Activated CD8-positive, alpha-beta memory T cell treated with anti-CD3 and anti-CD28 coated beads for 48 hours (primary cell): ENCODE measurements around the gene TAF8.

Source experiments
- DNase-seq, 3 experiments: peaks; one replicate each; pipeline ENCODE4 v3.0.0-alpha.2; 2020; ENCODE audit warnings: low read depth in 2 of 3, low spot score in 2 of 3

The TAF8 gene

DNA sequence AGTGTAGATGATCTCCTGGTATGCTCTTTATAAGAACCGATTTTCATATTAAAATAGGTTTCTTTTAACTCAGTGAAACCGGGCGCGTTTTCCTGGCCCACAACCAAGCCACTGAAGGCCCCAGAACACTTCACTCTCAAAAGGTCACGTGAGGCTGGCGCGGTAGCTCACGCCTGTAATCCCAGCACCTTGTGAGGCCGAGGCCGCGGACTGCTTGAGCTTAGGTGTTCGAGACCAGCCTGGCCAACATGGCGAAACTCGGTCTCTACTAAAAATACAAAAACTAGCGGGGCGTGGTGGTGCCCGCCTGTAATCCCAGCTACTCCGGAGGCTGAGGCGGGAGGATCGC, 402 bp upstream of the TAF8 start:
- no peak for DNase-seq

DNA sequence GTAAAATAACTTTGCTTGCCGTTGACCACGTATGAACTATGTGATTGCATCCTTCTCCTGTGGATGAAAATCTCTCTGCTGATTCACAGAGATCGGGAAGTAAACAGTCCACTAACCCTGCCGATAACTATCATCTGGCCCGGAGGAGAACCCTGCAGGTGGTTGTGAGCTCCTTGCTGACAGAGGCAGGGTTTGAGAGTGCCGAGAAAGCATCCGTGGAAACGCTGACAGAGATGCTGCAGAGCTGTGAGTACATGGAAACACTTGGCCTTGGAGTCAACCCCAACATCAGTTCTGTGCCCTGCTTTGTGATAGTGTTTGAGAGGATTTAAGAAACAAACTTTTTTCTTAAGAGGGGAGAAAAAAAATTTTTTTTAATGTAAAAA, 937 bp downstream of the TAF8 start:
- DNase-seq = no peak

DNA sequence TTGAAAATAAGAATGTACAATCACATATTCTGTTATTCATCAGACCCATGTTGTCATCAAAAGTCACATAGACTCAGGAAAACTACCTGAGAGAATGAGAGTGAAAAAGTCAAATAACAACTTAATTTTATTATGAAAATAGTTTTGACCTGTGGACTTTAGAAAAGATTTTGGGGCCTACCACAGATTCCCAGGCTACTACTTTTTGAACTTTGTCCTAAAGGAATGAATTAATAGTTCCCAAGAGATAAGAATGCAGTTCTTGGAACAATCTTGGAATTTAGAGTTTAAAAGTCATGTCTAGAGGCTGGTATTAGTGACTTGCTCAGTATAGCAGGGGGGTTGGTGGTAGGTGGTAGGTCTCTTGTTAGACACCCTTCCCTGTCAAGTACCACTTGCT, 3.3 kb downstream of the TAF8 start:
- no peak for DNase-seq

DNA sequence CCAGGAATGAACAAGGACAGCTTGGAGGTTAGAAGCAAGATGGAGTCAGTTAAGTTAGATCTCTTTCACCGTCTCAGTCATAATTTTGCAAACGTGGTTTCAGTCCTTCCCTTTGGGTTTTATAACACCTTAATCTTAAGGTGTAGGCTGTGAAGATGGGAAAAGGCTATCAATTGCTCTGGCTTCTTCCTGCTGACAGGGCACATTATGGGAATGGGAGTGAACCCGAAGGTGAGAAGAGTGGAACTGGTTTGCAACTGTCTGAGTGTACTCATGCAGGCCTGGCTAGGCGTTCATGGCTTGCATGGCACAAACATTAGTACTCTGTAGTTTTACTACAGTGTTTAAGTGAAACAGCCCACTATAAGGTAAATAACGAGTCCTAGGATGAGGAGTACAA, 9.4 kb downstream of the TAF8 start:
- DNase-seq = no peak

DNA sequence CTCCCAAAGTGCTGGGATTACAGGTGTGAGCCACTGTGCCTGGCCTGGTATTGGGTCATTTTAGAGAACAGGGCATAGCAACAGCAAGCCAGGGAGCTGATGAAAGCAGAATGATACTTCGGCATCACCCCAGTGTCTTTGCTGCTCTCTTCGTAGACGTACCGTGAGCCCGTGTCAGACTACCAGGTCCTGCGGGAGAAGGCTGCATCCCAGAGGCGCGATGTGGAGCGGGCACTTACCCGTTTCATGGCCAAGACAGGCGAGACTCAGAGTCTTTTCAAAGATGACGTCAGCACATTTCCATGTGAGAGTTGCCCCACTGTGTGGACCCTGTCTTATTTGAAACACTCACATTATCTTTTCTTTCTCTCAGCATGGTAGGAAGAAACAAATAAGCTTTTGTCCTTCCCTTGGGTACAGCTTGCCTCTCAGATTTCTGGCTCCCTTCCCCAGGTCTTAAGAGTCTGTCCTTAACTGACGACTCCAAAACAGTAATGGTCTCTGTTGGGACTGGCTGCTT, 15.9 kb downstream of the TAF8 start:
- no peak for DNase-seq

DNA sequence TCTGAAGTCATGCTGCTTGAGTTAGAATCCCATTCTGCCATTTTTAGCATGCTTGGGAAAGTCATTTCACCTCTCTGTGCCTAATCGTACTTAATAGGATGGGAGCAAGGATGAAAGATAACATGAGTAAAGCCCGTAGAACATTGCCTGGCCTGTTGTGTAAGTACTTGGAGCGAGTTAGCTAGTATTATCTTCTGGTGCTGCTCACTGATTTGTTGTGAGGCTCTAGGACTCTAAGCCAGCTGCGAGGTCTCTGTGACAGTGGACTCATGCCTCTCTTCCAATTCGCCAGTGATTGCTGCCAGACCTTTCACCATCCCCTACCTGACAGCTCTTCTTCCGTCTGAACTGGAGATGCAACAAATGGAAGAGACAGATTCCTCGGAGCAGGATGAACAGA, 17.8 kb downstream of the TAF8 start:
- no peak for DNase-seq

DNA sequence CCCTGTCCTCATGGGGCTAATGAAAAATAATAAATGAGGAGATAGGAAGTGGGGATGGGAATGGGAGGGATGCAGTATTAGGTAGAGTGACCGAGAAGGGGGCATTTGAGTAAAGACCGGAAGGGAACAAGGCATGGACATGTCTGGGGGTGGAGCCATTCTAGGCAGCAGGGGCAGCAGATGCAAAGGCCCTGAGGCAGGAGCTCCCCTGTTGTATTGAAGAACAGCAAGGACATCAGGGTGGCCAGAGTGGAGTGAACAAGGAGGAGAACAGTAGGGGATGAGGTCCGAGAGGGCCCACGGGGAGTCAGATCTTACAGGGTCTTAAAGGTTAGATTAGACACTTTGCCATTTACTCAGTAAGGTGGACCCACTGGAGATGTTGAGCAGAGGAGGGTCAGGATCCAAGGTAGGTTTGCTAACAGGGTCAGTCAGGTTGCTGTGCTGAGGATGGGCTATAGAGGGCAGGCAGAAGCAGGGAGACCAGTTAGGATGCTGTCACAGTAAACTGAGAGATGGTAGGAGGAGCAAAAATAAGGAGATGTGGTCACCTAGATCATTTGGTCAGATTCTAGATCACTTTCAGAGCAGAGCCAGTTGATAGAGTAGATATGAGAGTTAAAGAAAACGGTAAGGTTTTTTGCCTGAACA, 18.7 kb downstream of the TAF8 start:
- DNase-seq = no peak

DNA sequence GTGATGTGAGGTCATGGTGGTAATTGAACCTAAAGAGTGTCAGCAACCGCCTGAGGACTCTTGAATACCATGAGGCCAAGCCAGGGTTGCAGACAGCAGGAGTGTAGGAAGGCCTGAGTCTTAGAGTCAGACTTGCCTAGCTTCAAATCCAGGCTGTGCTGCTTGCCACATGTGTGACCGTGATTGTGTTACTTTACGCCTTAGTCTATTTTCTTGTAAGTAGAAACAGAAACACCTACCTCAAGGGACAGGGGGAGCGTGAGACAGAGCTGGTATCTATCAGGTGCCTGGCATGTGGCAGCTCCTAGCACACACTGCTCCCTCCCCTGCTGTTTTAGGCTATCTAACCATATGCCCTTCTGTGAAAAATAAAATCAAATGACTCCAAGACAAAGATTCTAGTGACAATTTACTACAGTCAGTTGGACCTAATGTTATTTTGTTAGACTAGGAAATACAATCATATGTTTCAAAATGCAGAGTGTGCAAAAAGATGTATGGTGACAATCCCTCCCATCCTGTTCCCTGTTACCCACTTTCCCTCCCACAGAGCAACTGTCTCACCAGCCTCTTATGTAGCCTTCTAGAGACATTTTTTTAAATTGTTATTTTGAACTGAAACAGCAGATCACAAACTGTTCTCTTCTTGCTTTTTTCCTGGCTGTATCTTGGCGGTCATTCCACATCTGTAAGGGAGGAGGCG, 21.7 kb downstream of the TAF8 start:
- DNase-seq = no peak

DNA sequence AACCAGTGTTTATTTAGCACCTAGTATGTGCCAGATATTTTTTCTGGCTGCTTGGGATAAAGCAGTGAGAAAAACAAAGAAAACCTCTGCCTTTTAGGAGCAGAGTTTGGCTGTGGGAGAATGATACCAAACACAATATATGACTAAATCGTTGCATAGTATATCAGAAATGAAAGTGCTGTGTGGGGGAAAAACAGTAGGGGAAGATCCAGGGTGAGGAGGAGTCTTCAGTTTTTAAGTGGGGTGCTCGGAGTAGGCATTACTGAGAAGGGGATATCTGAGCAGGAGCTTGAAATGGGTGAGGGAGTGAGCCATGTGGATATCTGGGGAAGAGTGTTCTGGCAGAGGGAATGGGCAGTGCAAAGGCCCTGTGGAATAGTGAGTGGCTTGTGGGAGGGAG, 23.0 kb downstream of the TAF8 start:
- no peak for DNase-seq

DNA sequence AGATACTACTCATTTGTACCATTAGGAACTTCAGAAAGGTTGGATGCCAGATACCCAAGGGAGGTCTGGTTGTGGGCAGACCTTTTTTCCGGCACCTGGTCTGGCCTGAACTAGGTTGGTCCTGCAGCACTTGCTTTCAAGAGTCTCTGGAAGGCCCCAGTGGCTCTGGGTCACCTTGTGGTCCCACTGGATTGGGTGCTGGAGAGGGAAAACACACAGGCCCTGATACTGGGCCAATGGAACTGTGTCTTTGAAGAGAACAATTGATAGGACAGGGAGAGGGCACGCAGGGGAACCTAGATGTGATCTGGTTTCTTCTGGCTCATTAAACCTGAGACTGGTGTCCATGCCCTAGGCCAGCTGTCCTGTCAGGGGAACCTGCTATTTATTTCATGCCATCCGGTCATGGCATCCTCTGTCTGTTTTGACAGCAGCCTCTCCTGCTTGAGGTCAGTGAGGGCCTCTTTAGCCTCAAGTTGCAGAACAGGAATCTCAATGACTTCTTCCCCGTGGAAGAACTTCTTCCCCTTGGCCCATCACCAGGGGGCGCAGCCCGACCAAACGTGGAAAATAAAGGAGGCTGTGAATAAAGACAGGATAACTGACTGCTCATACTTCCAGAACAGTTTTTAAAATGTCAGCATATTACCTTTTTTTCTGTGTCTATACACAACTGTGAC, 25.0 kb downstream of the TAF8 start:
- peak in 1 of 3 experiments; percentile 51 for DNase-seq

DNA sequence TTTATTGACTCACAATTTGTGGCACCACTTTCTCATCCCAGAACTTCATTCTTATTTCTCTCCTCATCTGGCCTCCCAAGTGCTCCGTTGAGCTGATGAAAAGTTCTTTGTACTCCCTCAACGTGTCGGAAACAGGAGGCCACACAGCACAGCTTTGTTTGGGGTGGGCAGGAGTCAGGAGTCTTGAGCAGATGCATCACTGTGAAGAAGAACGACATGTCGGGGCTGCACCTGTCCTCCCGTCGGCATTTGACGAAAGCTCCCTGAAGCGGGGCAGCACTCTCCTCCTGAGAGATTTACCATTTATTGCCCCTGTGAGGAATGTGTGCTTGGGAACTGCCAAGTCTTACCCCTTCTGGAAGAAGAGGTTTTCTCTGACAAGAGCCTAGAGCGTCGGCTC, 28.1 kb downstream of the TAF8 start:
- no peak for DNase-seq

DNA sequence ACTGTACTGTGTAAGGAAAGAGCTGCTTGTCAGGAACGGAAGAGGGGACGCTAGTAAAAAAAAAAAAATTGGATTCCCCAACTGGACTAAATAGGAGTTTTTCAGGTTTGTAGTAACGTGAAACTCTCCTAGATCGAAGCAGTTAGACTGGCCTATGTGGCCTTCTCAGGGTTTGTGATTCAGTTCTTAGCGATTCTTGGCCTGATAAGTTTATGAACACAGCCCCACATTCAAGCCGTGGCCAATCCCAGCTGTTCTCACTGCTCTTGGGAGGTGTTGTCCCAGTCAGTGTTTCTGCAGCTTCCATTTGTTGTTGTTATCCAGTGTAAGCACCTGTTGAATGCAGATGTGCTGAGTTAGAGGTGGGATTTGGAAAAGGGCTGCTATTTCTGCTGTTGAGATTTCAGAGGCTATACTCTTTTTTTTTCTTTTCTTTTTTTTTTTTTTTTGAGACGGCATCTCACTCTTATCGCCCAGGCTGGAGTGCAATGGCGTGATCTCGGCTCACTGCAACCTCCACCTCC, 29.7 kb downstream of the TAF8 start:
- no peak for DNase-seq

DNA sequence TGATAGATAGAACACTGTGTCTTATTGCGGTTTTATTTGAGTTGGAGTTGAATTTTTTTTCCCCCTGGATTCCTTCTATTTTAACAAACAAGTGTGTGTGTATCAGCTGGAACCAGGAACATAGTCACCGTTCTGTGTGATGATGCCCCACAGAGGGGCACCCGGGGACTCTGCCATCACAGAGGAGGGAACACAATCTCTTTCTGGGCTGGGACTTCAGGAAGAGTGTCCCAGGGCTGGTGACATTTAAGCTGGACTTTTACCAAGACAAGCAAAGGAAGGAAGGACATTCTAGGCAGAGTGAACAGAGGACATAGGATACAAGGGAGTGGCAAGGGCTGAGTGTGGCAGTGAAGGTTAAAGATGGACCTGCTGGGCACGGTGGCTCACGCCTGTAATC, 33.2 kb downstream of the TAF8 start:
- DNase-seq = no peak

DNA sequence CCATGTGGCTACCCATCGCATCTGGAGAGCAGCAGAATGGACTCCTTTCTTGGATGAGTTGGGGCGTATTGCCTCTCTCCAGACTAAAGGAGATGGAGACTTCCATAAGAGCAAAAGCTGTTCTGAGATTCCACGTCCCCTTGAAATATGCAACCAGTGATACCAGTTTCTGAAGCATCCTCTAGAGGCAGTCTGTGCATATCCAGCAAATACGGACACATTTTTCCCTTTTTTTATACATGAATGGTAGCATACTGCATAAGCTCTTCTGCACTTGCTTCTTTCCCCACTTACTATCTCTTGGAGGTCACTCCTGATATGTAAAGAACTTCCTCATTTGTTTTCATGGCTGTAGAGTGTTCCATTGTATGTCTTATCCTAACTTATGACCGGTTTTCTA, 34.6 kb downstream of the TAF8 start:
- no peak for DNase-seq

DNA sequence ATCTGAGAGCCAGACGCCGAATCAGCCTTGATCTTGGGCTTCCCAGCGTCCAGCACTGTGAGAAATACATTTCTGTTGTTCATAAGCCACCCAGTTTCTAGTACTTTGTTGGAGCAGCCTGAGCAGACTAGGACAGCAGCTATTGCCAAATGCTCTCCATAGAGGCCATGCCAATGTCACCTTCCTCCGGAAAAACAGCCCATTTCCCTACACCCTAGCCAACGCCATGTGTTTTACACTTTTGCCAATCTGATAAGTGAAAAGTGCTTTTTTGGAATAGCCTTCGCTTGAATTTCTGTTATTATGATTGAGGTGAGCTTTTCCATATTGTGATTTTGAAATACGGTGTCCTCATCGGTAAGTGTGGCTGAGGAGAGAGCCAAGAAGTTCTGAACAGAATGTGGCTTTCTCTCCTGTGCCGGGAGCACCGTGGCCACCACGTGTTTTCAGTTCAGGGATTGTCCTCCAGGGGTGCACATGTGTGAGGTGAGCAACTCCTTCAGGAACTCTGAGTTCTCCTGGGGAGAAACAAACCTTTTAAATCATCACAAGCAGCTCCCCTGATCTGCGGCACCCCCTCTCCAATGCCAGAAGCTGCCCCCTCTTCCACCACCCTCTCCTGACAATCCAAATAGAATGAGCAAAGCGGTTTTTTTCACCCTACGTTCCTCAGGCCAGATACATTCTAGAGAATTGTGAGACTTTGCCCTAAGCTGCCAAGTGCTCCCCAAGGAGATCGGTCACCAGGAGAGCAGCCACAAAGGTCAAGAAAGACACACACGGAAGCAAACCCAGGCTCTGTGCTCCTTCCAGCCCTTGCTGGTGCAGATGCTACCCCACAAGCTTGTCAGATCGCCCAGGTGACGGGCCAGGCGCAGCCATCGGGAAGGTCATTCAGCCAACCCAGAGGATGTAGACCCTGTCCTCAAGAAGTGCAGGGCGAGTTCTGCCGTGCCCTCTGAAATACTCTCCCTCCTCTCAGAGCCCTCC, 36.0 kb downstream of the TAF8 start:
- no peak for DNase-seq

DNA sequence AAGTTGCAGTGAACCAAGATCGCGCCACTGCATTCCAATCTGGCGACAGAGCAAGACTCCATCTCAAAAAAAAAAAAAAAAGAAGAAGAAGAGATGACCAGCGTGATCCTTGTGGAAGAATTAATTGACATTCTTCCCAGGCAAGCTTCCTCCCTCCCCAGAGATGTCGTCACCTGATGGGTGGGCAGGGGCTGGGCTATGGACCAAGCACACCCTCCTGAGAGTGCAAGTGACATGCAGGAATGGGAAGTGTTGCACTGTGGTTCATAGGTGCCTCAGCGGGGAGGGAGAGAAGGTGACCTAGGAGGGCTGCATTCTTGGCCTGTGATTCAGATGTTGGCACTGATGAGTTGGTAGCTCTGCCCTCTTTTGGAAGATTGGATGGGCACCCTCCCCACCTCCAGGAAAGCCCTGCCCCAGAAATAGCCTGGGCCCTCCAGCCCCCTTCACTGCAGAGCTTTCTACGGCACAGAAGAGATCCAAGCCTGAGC, 37.8 kb downstream of the TAF8 start:
- no peak for DNase-seq

DNA sequence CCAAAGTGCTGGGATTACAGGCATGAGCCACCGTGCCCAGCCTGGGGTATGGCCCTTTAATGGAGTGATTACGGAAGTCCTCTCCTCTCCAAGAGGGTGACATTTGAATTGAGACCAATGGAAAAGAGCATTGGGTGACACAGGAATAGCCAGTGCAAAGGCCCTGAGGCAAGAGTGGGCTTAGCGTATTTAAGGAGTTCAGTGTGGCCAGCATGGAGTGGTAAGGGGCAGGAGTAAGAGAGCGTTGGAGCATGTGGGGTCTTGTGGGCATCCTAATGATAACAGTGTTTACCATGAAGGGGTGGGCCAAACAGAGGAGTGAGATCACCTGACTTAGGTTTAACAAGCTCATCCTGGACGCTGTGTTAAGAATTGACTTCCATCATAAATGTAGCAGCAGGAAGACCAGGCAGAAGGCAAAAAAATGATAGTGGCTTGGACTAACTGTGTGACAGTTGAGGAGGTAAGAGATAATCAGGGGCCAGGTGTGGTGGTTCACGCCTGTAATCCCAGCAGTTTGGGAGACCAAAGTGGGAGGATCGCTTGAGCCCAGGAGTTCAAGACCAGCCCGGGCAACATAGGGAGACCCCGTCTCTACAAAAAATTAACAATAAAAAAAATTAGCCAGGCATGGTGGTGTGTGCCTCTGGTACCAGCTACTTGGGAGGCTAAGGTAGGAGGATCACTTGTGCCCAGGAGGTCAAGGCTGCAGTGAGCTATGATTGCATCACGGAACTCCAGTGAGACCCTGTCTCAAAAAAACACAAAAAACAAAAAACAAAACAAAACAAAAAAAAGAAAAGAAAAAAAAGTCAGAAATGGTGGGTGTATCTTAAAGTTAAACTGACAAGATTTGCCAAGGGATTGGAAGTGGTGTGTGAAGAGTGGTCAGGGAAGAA, 40.7 kb downstream of the TAF8 start:
- DNase-seq = no peak

DNA sequence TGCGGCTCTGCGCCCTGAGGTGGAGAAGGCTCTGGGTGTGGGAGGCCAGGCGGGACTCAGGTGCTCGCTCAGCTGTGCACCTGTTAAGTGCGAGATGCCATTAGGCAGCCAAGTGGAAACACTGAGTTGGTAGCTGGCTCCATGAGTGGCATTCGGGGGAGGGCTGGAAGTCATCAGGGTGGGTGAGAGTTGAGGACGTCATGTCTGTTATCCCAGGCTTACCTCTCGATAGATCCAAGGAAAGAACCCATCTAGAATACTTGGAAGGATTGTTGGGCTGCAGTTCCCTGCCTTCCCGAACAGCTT, 41.3 kb downstream of the TAF8 start:
- DNase-seq = no peak

DNA sequence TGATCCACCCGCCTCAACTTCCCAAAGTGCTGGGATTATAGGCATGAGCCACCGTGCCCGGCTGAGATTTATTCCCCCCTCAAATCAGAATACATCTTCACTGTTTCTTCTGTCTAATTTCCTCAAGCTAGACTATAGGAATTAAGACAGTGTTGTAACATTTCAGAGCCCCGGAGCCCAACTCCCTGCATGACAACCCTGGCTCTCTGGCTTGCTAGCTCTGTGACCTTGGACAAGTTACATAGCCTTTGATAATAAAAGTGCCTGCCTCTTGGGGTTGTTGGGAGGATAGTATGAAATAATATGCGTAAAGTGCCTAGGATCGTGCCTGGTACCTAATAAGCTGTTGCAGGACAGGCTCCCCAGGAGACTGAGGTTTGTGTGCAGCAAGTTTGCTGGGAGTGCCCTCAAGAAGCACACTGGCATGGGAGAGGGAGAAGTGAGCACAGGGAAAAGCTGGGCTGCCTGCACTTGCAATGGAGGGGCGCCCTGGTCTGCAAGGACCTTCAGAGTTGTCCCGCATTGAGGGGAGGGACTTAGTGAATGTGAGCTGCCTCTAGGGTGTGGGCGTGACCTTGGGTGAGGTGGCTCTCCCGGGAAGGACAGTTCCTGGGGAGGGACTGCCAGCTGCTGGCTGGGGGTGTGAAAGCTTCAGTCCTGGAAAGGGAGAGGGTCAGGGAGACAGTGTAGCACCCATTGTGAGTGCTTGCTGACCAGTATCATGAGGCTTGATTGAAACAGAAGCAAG, 43.4 kb downstream of the TAF8 start:
- DNase-seq = no peak
